Mammary epithelial cell (primary cell): Measurements from ENCODE around the gene ZNF827.

ENCODE experiments used
- EZH2 ChIP-seq: IDR thresholded peaks from 2 replicates; pipeline ENCODE4 v1.6.1; 2012; ENCODE audit warnings: low read length, inconsistent platforms, borderline replicate concordance
- TF ChIP-seq, protein P1 (sequence below), 2 donors: IDR thresholded peaks in 1 of 2; conservative IDR thresholded peaks in 1 of 2; 2 replicates each; pipeline ENCODE4 v1.5.1; 2011 to 2012; ENCODE audit warnings: inconsistent platforms in 2 of 2, low read length in 2 of 2, mild to moderate bottlenecking in 2 of 2, control low read depth in 1 of 2, low read depth in 1 of 2; ENCODE audit not compliant: insufficient read depth in 1 of 2; ENCODE audit errors: extremely low read depth in 1 of 2

DNA sequence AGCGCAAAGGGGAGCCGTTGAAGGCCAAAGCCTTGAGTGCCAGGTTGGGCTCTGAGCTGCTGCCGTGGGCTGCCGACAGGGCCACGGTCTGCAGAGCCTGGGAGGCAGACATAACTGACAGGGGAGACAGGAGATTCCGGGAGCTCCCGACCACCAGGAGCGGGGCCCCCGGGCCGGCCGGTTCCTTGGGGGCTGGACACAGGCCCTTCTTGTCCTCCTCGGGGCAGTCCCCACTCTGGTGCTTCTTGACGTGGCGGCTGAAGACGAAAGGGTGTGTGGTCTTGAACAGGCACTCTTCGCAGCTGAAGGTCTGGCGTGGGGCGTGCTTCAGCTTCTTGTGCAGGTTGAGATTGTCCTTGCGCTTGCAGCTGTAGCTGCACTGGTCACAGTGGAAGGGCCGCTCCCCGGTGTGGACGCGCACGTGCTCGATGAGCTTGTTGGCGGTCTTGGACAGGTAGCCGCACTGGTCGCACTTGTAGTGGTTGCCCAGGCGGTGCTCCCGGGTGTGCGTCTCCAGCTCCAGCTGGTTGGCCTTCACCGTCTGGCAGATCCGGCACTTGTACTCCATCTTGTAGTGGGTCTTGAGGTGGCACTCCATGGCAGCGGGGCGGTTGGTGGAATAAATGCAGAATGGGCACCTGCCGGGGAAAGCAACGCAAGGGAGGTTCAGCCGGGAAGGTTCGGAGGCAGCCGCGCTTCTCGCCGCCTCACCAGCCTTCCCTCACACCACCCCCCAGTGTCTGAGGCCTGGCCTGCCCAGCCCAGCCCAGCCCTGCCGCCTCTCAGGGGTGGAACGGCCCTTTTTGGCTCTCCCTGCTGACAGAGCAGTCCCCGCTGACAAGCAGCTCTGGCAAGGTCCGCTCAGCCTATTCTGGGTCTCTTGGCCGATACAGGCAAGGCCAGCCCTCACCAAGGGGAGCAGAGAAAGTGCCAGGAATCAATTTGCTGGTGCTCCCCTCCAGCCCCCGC lies 177.4 kb downstream of the ZNF827 start:
- TF ChIP-seq, protein P1, sequence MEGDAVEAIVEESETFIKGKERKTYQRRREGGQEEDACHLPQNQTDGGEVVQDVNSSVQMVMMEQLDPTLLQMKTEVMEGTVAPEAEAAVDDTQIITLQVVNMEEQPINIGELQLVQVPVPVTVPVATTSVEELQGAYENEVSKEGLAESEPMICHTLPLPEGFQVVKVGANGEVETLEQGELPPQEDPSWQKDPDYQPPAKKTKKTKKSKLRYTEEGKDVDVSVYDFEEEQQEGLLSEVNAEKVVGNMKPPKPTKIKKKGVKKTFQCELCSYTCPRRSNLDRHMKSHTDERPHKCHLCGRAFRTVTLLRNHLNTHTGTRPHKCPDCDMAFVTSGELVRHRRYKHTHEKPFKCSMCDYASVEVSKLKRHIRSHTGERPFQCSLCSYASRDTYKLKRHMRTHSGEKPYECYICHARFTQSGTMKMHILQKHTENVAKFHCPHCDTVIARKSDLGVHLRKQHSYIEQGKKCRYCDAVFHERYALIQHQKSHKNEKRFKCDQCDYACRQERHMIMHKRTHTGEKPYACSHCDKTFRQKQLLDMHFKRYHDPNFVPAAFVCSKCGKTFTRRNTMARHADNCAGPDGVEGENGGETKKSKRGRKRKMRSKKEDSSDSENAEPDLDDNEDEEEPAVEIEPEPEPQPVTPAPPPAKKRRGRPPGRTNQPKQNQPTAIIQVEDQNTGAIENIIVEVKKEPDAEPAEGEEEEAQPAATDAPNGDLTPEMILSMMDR (conservative IDR thresholded peaks at IDR 0.05 in 1 of 2, IDR thresholded peaks at IDR 0.05 in 1 of 2; ENCODE audit: extremely low read depth in 1 of 2, insufficient read depth in 1 of 2, low read depth in 1 of 2, low read length in 2 of 2) = no peak
- TF ChIP-seq EZH2 = no peak
